ENCODE measurements around the gene PTTG2. TPM values are rescaled to one million over a fixed set of nuclear protein-coding genes. Genes with fewer than 3 reads are reported as not detected.

Gene PTTG2
- total and polyA plus RNA-seq, 2 experiments from 2014 or later = 1.1 TPM; not detected in 1

DNA sequence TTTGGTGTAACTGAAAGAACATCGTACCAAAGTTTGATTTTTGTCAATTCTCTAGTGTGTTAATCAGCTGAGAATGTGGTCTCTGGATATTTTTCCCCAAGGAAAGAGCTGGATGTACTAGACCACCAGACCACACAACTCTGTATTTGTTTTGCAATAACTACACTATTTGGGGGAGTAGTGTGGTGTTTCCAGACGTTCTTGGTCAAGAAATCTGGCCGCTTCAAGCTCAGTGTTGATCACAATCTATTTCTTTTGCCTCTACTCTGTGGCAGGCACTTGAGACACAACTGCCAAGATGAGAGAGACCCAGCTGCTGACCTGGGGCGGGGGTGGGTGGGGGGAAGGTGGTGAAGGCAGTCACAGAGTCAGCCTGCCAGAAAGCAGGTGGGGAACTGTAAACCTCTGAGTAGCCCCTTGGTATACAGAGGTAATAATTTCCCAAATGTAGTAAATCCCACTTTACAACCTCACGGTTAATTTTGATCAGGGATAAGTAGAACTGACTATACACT is 30.6 kb downstream of the PTTG2 start:
- H3K36me3 Mint-ChIP-seq (ENCODE audit: low read depth) = peaks cover 4% of the 10 kb centered on the region; the same call in 2 of the 3 replicates
- Histone ChIP-seq H3K27me3 (ENCODE audit: insufficient read depth) (no peaks in the 10 kb centered on the region), H3K79me2 (replicated peaks; ENCODE audit: insufficient read depth) (peaks cover 79% of the 10 kb centered on the region), H3K27ac (ENCODE audit: low read depth) (peak overlapping the region; percentile 40; the same call in 1 of the 2 replicates), H3K4me3 (no peak overlapping the region), H3F3A (replicated peaks; ENCODE audit: low read depth) (no peaks in the 10 kb centered on the region), H3K4me2 (0 out of 2 replicates have a peak overlapping the region, but pooled peaks have one; percentile 13), H4K20me1 (replicated peaks; ENCODE audit: insufficient read depth) (no peaks in the 10 kb centered on the region), H3K36me3 (ENCODE audit: insufficient read depth) (no peaks in the 10 kb centered on the region), H3K9me2 (ENCODE audit: insufficient read depth) (no peaks in the 10 kb centered on the region), H2AFZ (no peak overlapping the region), H3K4me1 (ENCODE audit: insufficient read depth) (peaks cover 63% of the 10 kb centered on the region)
- H3K27me3 Mint-ChIP-seq (ENCODE audit: insufficient read depth, low read depth, poor library complexity) = peaks cover 10% of the 10 kb centered on the region
- DNase-seq (ENCODE audit: low spot score) (no peak), ATAC-seq (peak; percentile 7; the same call in 2 of the 3 replicates)
- H3K9me3 Mint-ChIP-seq = peaks cover 3% of the 10 kb centered on the region; the same call in 2 of the 3 replicates
- H3K27ac Mint-ChIP-seq = no peak overlapping the region; the same call in 1 of the 2 replicates
- TF ChIP-seq, protein P1, sequence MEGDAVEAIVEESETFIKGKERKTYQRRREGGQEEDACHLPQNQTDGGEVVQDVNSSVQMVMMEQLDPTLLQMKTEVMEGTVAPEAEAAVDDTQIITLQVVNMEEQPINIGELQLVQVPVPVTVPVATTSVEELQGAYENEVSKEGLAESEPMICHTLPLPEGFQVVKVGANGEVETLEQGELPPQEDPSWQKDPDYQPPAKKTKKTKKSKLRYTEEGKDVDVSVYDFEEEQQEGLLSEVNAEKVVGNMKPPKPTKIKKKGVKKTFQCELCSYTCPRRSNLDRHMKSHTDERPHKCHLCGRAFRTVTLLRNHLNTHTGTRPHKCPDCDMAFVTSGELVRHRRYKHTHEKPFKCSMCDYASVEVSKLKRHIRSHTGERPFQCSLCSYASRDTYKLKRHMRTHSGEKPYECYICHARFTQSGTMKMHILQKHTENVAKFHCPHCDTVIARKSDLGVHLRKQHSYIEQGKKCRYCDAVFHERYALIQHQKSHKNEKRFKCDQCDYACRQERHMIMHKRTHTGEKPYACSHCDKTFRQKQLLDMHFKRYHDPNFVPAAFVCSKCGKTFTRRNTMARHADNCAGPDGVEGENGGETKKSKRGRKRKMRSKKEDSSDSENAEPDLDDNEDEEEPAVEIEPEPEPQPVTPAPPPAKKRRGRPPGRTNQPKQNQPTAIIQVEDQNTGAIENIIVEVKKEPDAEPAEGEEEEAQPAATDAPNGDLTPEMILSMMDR (conservative IDR thresholded peaks at IDR 0.05; ENCODE audit: low read depth in 2 of 2) = no peak
- TF ChIP-seq EZH2phosphoT487 (IDR thresholded peaks at IDR 0.05; ENCODE audit: unreplicated experiment) (no peak), ZNF114 (CRISPR knock-in tag; IDR thresholded peaks at IDR 0.05) (no peak), EZH2 (IDR thresholded peaks at IDR 0.05; ENCODE audit: low read depth, unreplicated experiment) (no peak), JUNB (IDR thresholded peaks at IDR 0.05; ENCODE audit: unreplicated experiment) (no peak), CREB1 (CRISPR knock-in tag; IDR thresholded peaks at IDR 0.05; ENCODE audit: low read depth) (no peak), NANOG (IDR thresholded peaks at IDR 0.05; ENCODE audit: borderline replicate concordance) (no peak), ZNF331 (CRISPR knock-in tag; IDR thresholded peaks at IDR 0.05; ENCODE audit: low read depth) (no peak), STAT1 (IDR thresholded peaks at IDR 0.05; ENCODE audit: unreplicated experiment) (no peak), POLR2AphosphoS5 (IDR thresholded peaks at IDR 0.05; ENCODE audit: low read depth) (no peak)
- TF ChIP-seq, protein P2, sequence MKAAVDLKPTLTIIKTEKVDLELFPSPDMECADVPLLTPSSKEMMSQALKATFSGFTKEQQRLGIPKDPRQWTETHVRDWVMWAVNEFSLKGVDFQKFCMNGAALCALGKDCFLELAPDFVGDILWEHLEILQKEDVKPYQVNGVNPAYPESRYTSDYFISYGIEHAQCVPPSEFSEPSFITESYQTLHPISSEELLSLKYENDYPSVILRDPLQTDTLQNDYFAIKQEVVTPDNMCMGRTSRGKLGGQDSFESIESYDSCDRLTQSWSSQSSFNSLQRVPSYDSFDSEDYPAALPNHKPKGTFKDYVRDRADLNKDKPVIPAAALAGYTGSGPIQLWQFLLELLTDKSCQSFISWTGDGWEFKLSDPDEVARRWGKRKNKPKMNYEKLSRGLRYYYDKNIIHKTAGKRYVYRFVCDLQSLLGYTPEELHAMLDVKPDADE (IDR thresholded peaks at IDR 0.05) = no peak
- TF ChIP-seq, protein P3, sequence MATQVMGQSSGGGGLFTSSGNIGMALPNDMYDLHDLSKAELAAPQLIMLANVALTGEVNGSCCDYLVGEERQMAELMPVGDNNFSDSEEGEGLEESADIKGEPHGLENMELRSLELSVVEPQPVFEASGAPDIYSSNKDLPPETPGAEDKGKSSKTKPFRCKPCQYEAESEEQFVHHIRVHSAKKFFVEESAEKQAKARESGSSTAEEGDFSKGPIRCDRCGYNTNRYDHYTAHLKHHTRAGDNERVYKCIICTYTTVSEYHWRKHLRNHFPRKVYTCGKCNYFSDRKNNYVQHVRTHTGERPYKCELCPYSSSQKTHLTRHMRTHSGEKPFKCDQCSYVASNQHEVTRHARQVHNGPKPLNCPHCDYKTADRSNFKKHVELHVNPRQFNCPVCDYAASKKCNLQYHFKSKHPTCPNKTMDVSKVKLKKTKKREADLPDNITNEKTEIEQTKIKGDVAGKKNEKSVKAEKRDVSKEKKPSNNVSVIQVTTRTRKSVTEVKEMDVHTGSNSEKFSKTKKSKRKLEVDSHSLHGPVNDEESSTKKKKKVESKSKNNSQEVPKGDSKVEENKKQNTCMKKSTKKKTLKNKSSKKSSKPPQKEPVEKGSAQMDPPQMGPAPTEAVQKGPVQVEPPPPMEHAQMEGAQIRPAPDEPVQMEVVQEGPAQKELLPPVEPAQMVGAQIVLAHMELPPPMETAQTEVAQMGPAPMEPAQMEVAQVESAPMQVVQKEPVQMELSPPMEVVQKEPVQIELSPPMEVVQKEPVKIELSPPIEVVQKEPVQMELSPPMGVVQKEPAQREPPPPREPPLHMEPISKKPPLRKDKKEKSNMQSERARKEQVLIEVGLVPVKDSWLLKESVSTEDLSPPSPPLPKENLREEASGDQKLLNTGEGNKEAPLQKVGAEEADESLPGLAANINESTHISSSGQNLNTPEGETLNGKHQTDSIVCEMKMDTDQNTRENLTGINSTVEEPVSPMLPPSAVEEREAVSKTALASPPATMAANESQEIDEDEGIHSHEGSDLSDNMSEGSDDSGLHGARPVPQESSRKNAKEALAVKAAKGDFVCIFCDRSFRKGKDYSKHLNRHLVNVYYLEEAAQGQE (IDR thresholded peaks at IDR 0.05; ENCODE audit: unreplicated experiment) = no peak
- TF ChIP-seq, protein P4, sequence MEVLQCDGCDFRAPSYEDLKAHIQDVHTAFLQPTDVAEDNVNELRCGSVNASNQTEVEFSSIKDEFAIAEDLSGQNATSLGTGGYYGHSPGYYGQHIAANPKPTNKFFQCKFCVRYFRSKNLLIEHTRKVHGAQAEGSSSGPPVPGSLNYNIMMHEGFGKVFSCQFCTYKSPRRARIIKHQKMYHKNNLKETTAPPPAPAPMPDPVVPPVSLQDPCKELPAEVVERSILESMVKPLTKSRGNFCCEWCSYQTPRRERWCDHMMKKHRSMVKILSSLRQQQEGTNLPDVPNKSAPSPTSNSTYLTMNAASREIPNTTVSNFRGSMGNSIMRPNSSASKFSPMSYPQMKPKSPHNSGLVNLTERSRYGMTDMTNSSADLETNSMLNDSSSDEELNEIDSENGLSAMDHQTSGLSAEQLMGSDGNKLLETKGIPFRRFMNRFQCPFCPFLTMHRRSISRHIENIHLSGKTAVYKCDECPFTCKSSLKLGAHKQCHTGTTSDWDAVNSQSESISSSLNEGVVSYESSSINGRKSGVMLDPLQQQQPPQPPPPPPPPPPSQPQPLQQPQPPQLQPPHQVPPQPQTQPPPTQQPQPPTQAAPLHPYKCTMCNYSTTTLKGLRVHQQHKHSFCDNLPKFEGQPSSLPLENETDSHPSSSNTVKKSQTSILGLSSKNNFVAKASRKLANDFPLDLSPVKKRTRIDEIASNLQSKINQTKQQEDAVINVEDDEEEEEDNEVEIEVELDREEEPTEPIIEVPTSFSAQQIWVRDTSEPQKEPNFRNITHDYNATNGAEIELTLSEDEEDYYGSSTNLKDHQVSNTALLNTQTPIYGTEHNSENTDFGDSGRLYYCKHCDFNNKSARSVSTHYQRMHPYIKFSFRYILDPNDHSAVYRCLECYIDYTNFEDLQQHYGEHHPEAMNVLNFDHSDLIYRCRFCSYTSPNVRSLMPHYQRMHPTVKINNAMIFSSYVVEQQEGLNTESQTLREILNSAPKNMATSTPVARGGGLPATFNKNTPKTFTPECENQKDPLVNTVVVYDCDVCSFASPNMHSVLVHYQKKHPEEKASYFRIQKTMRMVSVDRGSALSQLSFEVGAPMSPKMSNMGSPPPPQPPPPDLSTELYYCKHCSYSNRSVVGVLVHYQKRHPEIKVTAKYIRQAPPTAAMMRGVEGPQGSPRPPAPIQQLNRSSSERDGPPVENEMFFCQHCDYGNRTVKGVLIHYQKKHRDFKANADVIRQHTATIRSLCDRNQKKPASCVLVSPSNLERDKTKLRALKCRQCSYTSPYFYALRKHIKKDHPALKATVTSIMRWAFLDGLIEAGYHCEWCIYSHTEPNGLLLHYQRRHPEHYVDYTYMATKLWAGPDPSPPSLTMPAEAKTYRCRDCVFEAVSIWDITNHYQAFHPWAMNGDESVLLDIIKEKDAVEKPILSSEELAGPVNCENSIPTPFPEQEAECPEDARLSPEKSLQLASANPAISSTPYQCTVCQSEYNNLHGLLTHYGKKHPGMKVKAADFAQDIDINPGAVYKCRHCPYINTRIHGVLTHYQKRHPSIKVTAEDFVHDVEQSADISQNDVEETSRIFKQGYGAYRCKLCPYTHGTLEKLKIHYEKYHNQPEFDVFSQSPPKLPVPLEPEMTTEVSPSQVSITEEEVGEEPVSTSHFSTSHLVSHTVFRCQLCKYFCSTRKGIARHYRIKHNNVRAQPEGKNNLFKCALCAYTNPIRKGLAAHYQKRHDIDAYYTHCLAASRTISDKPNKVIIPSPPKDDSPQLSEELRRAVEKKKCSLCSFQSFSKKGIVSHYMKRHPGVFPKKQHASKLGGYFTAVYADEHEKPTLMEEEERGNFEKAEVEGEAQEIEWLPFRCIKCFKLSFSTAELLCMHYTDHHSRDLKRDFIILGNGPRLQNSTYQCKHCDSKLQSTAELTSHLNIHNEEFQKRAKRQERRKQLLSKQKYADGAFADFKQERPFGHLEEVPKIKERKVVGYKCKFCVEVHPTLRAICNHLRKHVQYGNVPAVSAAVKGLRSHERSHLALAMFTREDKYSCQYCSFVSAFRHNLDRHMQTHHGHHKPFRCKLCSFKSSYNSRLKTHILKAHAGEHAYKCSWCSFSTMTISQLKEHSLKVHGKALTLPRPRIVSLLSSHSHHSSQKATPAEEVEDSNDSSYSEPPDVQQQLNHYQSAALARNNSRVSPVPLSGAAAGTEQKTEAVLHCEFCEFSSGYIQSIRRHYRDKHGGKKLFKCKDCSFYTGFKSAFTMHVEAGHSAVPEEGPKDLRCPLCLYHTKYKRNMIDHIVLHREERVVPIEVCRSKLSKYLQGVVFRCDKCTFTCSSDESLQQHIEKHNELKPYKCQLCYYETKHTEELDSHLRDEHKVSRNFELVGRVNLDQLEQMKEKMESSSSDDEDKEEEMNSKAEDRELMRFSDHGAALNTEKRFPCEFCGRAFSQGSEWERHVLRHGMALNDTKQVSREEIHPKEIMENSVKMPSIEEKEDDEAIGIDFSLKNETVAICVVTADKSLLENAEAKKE (CRISPR knock-in tag; IDR thresholded peaks at IDR 0.05) = no peak
- no peak overlapping the region for H3K4me3 Mint-ChIP-seq
- H3K4me1 Mint-ChIP-seq = peaks cover 73% of the 10 kb centered on the region
